ENCODE data around the gene CARD19. TPM values are rescaled to one million over a fixed set of nuclear protein-coding genes. Genes with fewer than 3 reads are reported as not detected.

Gene CARD19
- total RNA-seq, 1 donor from 2014 or later: 25.6 TPM

- DNase-seq (no peak), ATAC-seq (no peak)
- intact Hi-C loops (cut with DNase I): no loop called here
- peaks cover 48% of the 10 kb centered on the region for H3K4me1 ChIP-seq
- no peaks in the 10 kb centered on the region for H3K9me3 ChIP-seq
- H3K27me3 ChIP-seq (ENCODE audit: low read depth): no peaks in the 10 kb centered on the region
- no peak overlapping the region for H3K4me3 ChIP-seq
- TF ChIP-seq CTCF (IDR thresholded peaks at IDR 0.05): no peak
- H3K27ac ChIP-seq: no peak overlapping the region
- no peaks in the 10 kb centered on the region for H3K36me3 ChIP-seq
Measured at GRCh38 chr9:93061260-93061751, 34.7 kb upstream of the CARD19 start.

- DNase-seq (peak; percentile 48), ATAC-seq (no peak)
- intact Hi-C loops (cut with DNase I): no loop called here
- H3K36me3 ChIP-seq: no peaks in the 10 kb centered on the region
- peaks cover 48% of the 10 kb centered on the region for H3K4me1 ChIP-seq
- H3K9me3 ChIP-seq: no peaks in the 10 kb centered on the region
- no peaks in the 10 kb centered on the region for H3K27me3 ChIP-seq (ENCODE audit: low read depth)
- TF ChIP-seq CTCF (IDR thresholded peaks at IDR 0.05): no peak
- H3K27ac ChIP-seq: no peak overlapping the region
- H3K4me3 ChIP-seq: no peak overlapping the region
Measured at GRCh38 chr9:93061791-93062763, 33.9 kb upstream of the CARD19 start.

DNA sequence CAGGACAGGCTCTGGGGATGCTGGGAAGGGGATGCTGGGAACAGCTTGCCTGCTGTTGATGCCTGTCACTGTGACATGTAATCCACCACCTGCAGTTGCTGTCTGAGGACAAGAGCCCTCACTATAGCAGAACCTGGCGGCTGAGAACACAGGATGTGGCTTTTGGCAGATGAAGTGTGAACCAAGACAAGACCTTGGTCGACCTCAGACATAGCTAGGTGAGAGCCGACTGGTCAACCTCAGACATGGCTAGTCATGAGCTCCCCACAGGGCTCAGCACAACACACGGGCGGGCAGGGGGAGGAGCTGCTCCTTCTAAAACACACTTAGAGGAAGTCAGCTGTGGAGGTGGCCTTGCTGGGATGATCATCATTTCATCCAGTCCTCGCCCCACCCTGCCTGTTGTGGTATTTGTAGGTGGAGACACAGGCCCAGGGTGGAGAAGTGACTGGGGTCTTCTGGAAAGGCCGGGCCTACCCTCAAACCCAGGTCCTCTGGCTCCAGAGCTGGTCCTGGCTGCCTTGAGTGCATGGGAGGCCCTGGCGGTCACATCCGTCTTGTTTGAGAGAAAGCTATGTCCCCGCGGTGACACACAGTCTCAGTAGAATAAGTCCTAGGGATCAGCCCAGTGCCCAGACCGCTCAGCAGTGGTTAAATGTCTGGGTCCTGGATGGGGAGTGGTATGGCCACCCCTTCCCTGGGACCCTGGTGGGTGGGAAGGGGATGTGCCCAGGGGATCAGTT, 31.5 kb upstream of the CARD19 start:
- intact Hi-C loops (cut with DNase I): no loop called here
- peak; percentile 72 for DNase-seq
- Histone ChIP-seq H3K27ac (peak overlapping the region; percentile 11), H3K36me3 (no peaks in the 10 kb centered on the region), H3K9me3 (no peaks in the 10 kb centered on the region), H3K27me3 (ENCODE audit: low read depth) (no peaks in the 10 kb centered on the region), H3K4me3 (no peak overlapping the region), H3K4me1 (peaks cover 33% of the 10 kb centered on the region)
- ATAC-seq: peak; percentile 55 to 76
- TF ChIP-seq CTCF (IDR thresholded peaks at IDR 0.05): no peak

DNA sequence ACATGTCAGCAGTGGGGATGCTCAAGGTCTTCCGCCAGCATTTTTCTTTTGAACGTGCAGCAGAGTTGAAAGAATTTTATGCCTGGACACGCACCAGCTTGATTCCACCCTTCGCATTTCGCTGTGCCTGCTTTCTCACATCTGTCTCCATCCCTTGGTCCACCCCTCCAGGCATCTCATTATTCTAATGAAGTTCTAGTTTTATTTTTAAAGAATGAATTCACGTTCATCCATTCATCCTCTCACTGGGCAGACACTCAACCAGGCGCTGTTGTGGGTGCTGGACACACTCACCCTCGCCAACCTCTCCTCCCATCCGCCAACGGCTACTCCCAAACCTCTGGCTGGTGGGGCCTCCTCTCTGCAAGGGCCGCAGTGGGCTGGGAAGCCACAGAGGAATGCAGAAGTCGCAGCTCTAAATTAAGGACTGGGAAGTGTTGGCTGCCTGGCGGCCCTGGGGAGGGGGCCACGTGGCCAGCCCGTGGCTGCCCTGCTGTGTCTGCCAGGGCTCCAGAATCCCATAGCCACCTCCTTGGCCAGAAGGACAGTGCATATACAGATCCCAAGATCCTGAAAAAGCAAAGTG, 30.8 kb upstream of the CARD19 start:
- Histone ChIP-seq H3K4me1 (peaks cover 28% of the 10 kb centered on the region), H3K27ac (no peak overlapping the region), H3K27me3 (ENCODE audit: low read depth) (no peaks in the 10 kb centered on the region), H3K9me3 (no peaks in the 10 kb centered on the region), H3K36me3 (no peaks in the 10 kb centered on the region), H3K4me3 (no peak overlapping the region)
- intact Hi-C loops (cut with DNase I): no loop called here
- DNase-seq: no peak
- TF ChIP-seq CTCF (IDR thresholded peaks at IDR 0.05): no peak
- ATAC-seq: no peak

DNA sequence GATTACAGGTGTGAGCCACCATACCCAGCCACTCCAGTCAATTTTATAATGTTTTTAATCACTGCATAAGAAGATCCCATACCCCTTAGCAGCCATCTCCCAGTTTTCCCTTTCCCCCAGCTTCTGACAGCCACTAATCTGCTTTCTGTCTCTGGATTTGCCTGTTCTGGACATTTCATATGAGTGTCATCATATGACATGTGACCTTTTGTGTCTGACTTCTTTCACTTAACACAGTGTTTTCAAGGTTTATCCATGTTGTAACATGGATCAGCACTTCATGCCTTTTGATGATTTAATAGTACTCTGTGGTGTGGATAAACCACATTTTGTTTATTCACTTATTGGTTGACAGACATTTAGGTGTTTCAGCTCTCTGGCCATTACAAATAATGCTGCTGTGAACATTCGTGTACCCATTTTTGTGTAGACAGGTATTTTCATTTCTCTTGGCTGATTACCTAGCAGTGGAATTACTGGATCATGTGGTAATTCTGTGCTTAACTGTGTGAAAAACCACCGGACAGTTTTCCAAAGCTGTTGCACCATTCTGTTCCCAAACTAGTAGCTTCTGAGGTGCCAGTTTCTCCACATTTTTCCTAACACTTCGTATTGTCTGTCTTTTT, 28.9 kb upstream of the CARD19 start:
- Histone ChIP-seq H3K4me3 (no peak overlapping the region), H3K36me3 (no peaks in the 10 kb centered on the region), H3K9me3 (no peaks in the 10 kb centered on the region), H3K27ac (no peak overlapping the region), H3K27me3 (ENCODE audit: low read depth) (no peaks in the 10 kb centered on the region), H3K4me1 (peaks cover 15% of the 10 kb centered on the region)
- no peak for TF ChIP-seq CTCF (IDR thresholded peaks at IDR 0.05)
- intact Hi-C loops (cut with DNase I): no loop called here
- DNase-seq: no peak
- no peak for ATAC-seq

All from lower lobe of right lung (tissue), 2 donors.